Keratinocyte (primary cell): ENCODE data around the gene UBR7.

ENCODE experiments used
- CTCF ChIP-seq, 3 experiments: IDR thresholded peaks in 1 of 3; conservative IDR thresholded peaks in 1 of 3; optimal IDR thresholded peaks in 1 of 3; 2 replicates in 2 of 3; 3 replicates in 1 of 3; pipeline versions ENCODE3 to v1.5.1; 2011; ENCODE audit warnings: low read length in 3 of 3, mild to moderate bottlenecking in 3 of 3, moderate library complexity in 2 of 3, control low read depth in 1 of 3, inconsistent platforms in 1 of 3; ENCODE audit not compliant: insufficient read depth in 2 of 3; ENCODE audit errors: extremely low read depth in 1 of 3
- EZH2 ChIP-seq: IDR thresholded peaks from one replicate; pipeline ENCODE4 v1.6.1; 2012; ENCODE audit warnings: inconsistent platforms, mild to moderate bottlenecking, low read length, moderate library complexity

GRCh38 chr14:93274055-93274806 is 67.2 kb downstream of the UBR7 start:
- TF ChIP-seq CTCF (optimal IDR thresholded peaks at IDR 0.05 in 1 of 3, IDR thresholded peaks at IDR 0.05 in 1 of 3, conservative IDR thresholded peaks at IDR 0.05 in 1 of 3; ENCODE audit: extremely low read depth in 1 of 3, insufficient read depth in 2 of 3, low read length in 3 of 3): no peak
- no peak for TF ChIP-seq EZH2
